Stimulated activated CD4-positive, alpha-beta T cell treated with anti-CD3 and anti-CD28 coated beads, Interleukin-4, amount 100 ng/mL, for 48 hours (primary cell): ENCODE results near the gene CXorf58.
"Not testable (repeated sequence)": the region's sequence is repeated elsewhere in the genome, so short reads cannot be mapped to it uniquely, and the experiment has no call there.

Source experiments
- DNase-seq, 2 donors: peaks; one replicate each; pipeline ENCODE4 v3.0.0-alpha.2; 2020; ENCODE audit warnings: low read depth in 2 of 2

The CXorf58 gene

GRCh38 chrX:23953908-23954269, 46.1 kb downstream of the CXorf58 start:
- DNase-seq, result peak in 1 of 2 donors; percentile 3

DNA sequence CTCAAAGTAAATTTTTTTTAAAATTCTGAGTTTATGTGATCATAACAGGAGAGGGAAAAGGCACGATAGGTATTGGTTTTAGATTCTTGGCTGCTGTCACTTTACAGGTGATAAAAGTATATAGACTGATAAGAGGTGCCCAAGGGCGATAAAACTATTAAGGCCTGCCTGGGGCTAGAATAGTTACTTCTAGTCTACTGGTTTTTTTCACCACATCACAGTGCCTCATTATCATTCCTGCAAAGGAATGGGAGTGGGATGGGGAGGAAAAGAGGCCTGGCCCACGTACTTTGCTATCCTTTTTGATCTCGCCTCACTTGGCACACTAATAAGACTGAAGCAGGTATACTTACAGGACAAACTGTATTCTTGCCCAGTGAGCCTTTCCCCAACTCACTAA, 46.6 kb downstream of the CXorf58 start:
- DNase-seq, result no peak

DNA sequence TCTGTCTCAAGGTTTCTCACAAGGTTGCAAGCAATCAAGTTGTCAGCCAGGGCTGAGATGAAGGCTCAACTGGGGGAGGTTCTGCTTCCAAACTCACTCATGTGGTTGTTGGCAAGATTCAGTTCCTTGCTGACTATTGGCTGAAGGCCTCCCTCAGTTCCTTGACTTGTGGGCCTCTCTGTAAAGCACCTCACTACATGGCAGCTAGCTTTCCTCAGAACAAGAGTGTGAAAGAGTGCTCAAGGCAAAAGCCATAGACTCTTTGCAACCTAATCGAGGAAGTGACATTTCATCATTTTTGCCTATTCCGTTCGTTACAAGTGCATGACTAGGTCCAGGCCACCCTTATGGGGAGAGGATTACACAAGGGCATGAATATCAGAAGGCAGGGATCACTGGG, 52.0 kb downstream of the CXorf58 start:
- DNase-seq, result no peak

- DNase-seq, result no peak
Observed at GRCh38 chrX:23964191-23964590, 56.4 kb downstream of the CXorf58 start.

GRCh38 chrX:23965630-23966029, 57.8 kb downstream of the CXorf58 start:
- DNase-seq, result not testable (repeated sequence)

DNA sequence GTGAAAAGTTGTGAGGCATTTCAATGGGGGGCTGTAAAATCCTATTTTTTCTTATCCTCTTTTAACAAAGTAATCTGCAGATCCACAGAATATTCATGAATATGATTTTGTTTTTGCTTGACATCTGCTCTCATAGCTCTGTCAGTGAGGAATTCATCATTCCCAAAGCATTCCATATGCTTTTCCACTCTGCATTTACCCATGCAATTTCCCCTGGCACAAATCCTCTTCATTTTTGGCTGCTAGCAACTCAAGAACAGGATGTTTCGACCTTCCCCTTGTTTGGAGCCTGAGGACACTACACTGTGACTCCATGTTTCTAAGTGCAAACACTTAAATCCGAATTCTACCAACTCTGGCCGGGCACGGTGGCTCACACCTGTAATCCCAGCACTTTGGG, 70.7 kb downstream of the CXorf58 start:
- DNase-seq, result no peak

DNA sequence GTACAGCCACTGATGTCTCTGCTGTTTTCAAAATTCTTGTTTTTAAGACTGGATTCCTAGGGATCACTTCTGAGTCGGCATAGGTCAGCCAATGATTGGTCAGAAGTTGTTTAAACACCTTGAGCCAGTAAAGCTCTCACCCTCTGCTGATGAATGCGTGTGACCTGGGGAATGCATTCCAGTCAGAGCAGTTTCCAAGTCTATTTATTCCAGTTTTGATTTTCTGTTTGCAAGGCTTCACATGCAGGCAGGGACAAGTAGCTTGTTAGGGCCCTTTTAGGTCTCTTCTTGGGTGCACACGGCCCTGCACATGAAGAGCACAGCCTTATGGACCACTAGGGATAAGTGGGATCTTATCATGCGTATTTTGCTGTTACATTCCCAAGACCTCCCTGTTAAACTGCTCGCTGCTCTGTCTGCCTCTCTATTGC, 72.2 kb downstream of the CXorf58 start:
- DNase-seq, result no peak

- DNase-seq, result no peak
Observed at GRCh38 chrX:23981222-23981621, 73.4 kb downstream of the CXorf58 start.

DNA sequence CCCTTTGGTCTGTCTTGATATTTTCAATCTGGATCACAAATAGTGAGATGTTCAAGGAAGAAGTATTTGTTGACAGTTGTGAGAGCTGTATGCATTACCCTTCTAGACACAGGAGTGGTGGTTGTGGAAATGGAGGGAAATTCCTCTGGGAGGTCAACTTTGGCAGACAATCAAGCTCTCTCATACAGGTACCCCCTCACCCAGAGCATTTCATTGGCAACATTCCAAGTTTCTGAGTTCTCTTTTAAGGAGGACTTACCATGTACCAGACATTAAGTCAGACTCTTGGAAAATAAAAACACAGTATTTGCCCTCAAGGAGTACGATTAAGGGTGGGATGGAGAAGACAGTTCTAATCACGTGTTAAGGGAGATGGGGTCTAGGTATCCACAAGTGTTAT, 73.9 kb downstream of the CXorf58 start:
- no peak for DNase-seq

- DNase-seq, result no peak
Observed at GRCh38 chrX:23982891-23983290, 75.1 kb downstream of the CXorf58 start.
